IMR-90 (cell line): ENCODE results near the gene GSTO1. TPM values are rescaled to one million over a fixed set of nuclear protein-coding genes. Genes with fewer than 3 reads are reported as not detected.

ENCODE experiments used
- ATAC-seq: fragments of 200-7000 bp; cut with Tn5 transposase; 2 replicates; pipeline ENCODE4 v1.9.1; 2020; ENCODE audit warnings: low read depth, mild to moderate bottlenecking, moderate library complexity
- BruUV-seq: library from RNA; stranded (reverse); fragments of 400-500 nt; replicated peaks from 2 replicates; lab custom pipeline; 2021; lab: Mats Ljungman, UMichigan
- CTCF ChIA-PET: fragments of 300-600 bp; formaldehyde crosslinking; extraction: SDS; loops from one replicate; lab custom pipeline; 2021; ENCODE audit warnings: antibody characterized with exemption; lab: Yijun Ruan, JAX
- POLR2A ChIA-PET: fragments of 300-600 bp; sonication (Branson Sonifier 250); formaldehyde crosslinking; loops from one replicate; lab custom pipeline; 2022; ENCODE audit warnings: antibody characterized with exemption; ENCODE audit not compliant: unreplicated experiment; lab: Charles Lee
- DNase-seq: peaks from one replicate; pipeline ENCODE4 v3.0.0; 2013
- H2AFZ ChIP-seq: replicated peaks from 2 replicates; pipeline ENCODE3; 2013; ENCODE audit warnings: low read length, mild to moderate bottlenecking; ENCODE audit not compliant: poor library complexity
- H2AK5ac ChIP-seq: 2 replicates; pipeline ENCODE4 v1.6.1; 2013; ENCODE audit warnings: low read depth, low read length, inconsistent platforms
- H2AK9ac ChIP-seq: replicated peaks from 2 replicates; pipeline ENCODE3; 2013; ENCODE audit warnings: mild to moderate bottlenecking, low read depth, low read length, moderate library complexity; ENCODE audit not compliant: poor library complexity
- H2BK120ac ChIP-seq: 2 replicates; pipeline ENCODE4 v1.6.1; 2013; ENCODE audit warnings: low read depth, low read length, inconsistent platforms
- H2BK15ac ChIP-seq: 3 replicates; pipeline ENCODE4 v1.6.1; 2013; ENCODE audit warnings: low read depth, low read length, inconsistent platforms
- H2BK20ac ChIP-seq: 2 replicates; pipeline ENCODE4 v1.6.1; 2013; ENCODE audit warnings: low read depth, mild to moderate bottlenecking, inconsistent platforms, low read length, moderate library complexity
- H2BK5ac ChIP-seq: 2 replicates; pipeline ENCODE4 v1.6.1; 2013; ENCODE audit warnings: mild to moderate bottlenecking, low read depth, low read length, inconsistent platforms; ENCODE audit not compliant: poor library complexity, severe bottlenecking
- H3K14ac ChIP-seq: replicated peaks from 2 replicates; pipeline ENCODE4 v1.6.1; 2013; ENCODE audit warnings: low read depth, low read length, inconsistent platforms
- H3K18ac ChIP-seq: 2 replicates; pipeline ENCODE4 v1.6.1; 2013; ENCODE audit warnings: low read depth, low read length, control low read depth
- H3K23ac ChIP-seq: 2 replicates; pipeline ENCODE4 v1.6.1; 2013; ENCODE audit warnings: low read depth, low read length, inconsistent platforms
- H3K27ac ChIP-seq: 2 replicates; pipeline ENCODE4 v1.5.1; 2013; ENCODE audit warnings: mild to moderate bottlenecking, control low read depth, low read length; ENCODE audit not compliant: insufficient read depth
- H3K27me3 ChIP-seq: 2 replicates; pipeline ENCODE4 v1.6.1; 2013; ENCODE audit warnings: low read length; ENCODE audit not compliant: control insufficient read depth, insufficient read depth
- H3K36me3 ChIP-seq: 2 replicates; pipeline ENCODE4 v1.6.1; 2013; ENCODE audit warnings: low read length, mixed read lengths; ENCODE audit not compliant: control insufficient read depth, insufficient read depth
- H3K4ac ChIP-seq: 2 replicates; pipeline ENCODE4 v1.6.1; 2013; ENCODE audit warnings: low read depth, low read length, inconsistent platforms
- H3K4me1 ChIP-seq: 2 replicates; pipeline ENCODE4 v1.6.1; 2013; ENCODE audit warnings: low read length, mixed read lengths; ENCODE audit not compliant: control insufficient read depth, insufficient read depth
- H3K4me2 ChIP-seq: 2 replicates; pipeline ENCODE4 v1.6.1; 2013; ENCODE audit warnings: low read depth, mild to moderate bottlenecking, control low read depth, low read length, moderate library complexity
- H3K4me3 ChIP-seq: 2 replicates; pipeline ENCODE4 v1.5.1; 2013; ENCODE audit warnings: low read depth, mild to moderate bottlenecking, control low read depth, low read length, moderate library complexity; ENCODE audit not compliant: insufficient read depth
- H3K56ac ChIP-seq: 2 replicates; pipeline ENCODE4 v1.6.1; 2013; ENCODE audit warnings: low read length, inconsistent platforms; ENCODE audit not compliant: insufficient read depth; ENCODE audit errors: extremely low read depth
- H3K79me1 ChIP-seq, 2 experiments: 2 replicates each; pipeline ENCODE4 v1.6.1; 2013; ENCODE audit warnings: low read length in 2 of 2, inconsistent platforms in 1 of 2, low read depth in 1 of 2
- H3K9ac ChIP-seq: 2 replicates; pipeline ENCODE4 v1.6.1; 2013; ENCODE audit warnings: low read depth, low read length, control low read depth
- H3K9me1 ChIP-seq: 2 replicates; pipeline ENCODE4 v1.6.1; 2013; ENCODE audit warnings: low read length, inconsistent platforms; ENCODE audit not compliant: insufficient read depth
- H3K9me3 ChIP-seq: 2 replicates; pipeline ENCODE4 v1.6.1; 2013; ENCODE audit warnings: low read length; ENCODE audit not compliant: control insufficient read depth, insufficient read depth
- H4K20me1 ChIP-seq: 2 replicates; pipeline ENCODE4 v1.6.1; 2013; ENCODE audit warnings: low read length, inconsistent platforms; ENCODE audit not compliant: insufficient read depth
- H4K5ac ChIP-seq: 2 replicates; pipeline ENCODE4 v1.6.1; 2013; ENCODE audit warnings: mild to moderate bottlenecking, low read depth, low read length, control low read depth
- H4K8ac ChIP-seq, 2 experiments: 2 replicates each; pipeline ENCODE4 v1.6.1; 2013; ENCODE audit warnings: low read depth in 2 of 2, low read length in 2 of 2, control low read depth in 1 of 2, inconsistent platforms in 1 of 2
- H4K91ac ChIP-seq: 2 replicates; pipeline ENCODE4 v1.6.1; 2013; ENCODE audit warnings: low read depth, low read length, inconsistent platforms; ENCODE audit not compliant: insufficient read depth
- BHLHE40 ChIP-seq: fragments of 150-350 bp; IDR thresholded peaks from 2 replicates; pipeline ENCODE4 v1.6.1; 2016; ENCODE audit warnings: mild to moderate bottlenecking, low read depth, low read length
- CEBPB ChIP-seq: IDR thresholded peaks from 2 replicates; pipeline ENCODE4 v1.6.1; 2012; ENCODE audit warnings: low read depth, low read length, improper control_type of control experiment
- CHD1 ChIP-seq: IDR thresholded peaks from 2 replicates; pipeline ENCODE4 v1.6.1; 2012; ENCODE audit warnings: low read depth, low read length, improper control_type of control experiment
- FOS ChIP-seq: fragments of 150-350 bp; IDR thresholded peaks from 2 replicates; pipeline ENCODE4 v1.6.1; 2016; ENCODE audit warnings: low read depth, low read length
- MXI1 ChIP-seq: IDR thresholded peaks from 2 replicates; pipeline ENCODE4 v1.6.1; 2012; ENCODE audit warnings: low read depth, mild to moderate bottlenecking, low read length, moderate library complexity, borderline replicate concordance
- NFE2L2 ChIP-seq: fragments of 150-350 bp; IDR thresholded peaks from 2 replicates; pipeline ENCODE4 v1.6.1; 2016; ENCODE audit warnings: low read depth, mild to moderate bottlenecking, low read length
- RAD21 ChIP-seq: IDR thresholded peaks from 2 replicates; pipeline ENCODE4 v1.6.1; 2012; ENCODE audit warnings: low read length, improper control_type of control experiment
- RCOR1 ChIP-seq: IDR thresholded peaks from 2 replicates; pipeline ENCODE4 v1.6.1; 2012; ENCODE audit warnings: mild to moderate bottlenecking, low read length, improper control_type of control experiment; ENCODE audit not compliant: insufficient replicate concordance
- RFX5 ChIP-seq: IDR thresholded peaks from 2 replicates; pipeline ENCODE4 v1.8.0; 2012; ENCODE audit warnings: low read depth, mild to moderate bottlenecking, low read length, moderate library complexity
- WGBS, 2 experiments: methylation state at CpG; one replicate each; pipeline versions ENCODE4 v1.1.5 to v1.1.7; 2013; ENCODE audit warnings: missing lambda C conversion rate in 2 of 2; ENCODE audit not compliant: insufficient read length in 1 of 2; ENCODE audit errors: extremely low coverage in 2 of 2; 5-methylcytosine and 5-hydroxymethylcytosine counted together
- dilution Hi-C: fragments of 300-500 bp; cut with HindIII; formaldehyde crosslinking; loops from one replicate; pipeline ENCODE4 v1.14.3; 2018; ENCODE audit warnings: low sequenced_read_pairs; ENCODE audit not compliant: unreplicated experiment
- in situ Hi-C: fragments of 300-500 bp; cut with MboI; formaldehyde crosslinking; loops from 3 replicates; pipeline ENCODE4 v1.14.3; 2019; ENCODE audit warnings: low sequenced_read_pairs, inconsistent platforms, mixed read lengths
- intact Hi-C: fragments of 100-400 bp; cut with micrococcal nuclease; formaldehyde crosslinking; loops from 2 replicates; pipeline ENCODE4 v1.10.0; 2022
- polyA plus RNA-seq, 3 experiments: library from polyadenylated mRNA; depleted of rRNA; stranded (reverse); fragments of >200 nt; gene quantifications; 2 replicates each; pipeline ENCODE4 v1.2.3, GENCODE V29; 2012; ENCODE audit warnings: low replicate concordance in 1 of 3
- total RNA-seq: library from RNA; depleted of rRNA; stranded (reverse); fragments of >200 nt; gene quantifications from 2 replicates; pipeline ENCODE4 v1.2.3, GENCODE V29; 2012
- TF ChIP-seq, protein P1 (sequence below): fragments of 150-350 bp; IDR thresholded peaks from 2 replicates; pipeline ENCODE4 v1.6.1; 2017; ENCODE audit warnings: mild to moderate bottlenecking, antibody characterized with exemption, low read length, low read depth

Gene GSTO1
- total and polyA plus RNA-seq, 2 of the 4 experiments (the other 2 are of a cell fraction) = 186 to 258 TPM

GRCh38 chr10:104288355-104288754, 33.7 kb downstream of the GSTO1 start:
- H3K9me3 ChIP-seq = no peaks in the 10 kb centered on the region
- no peak overlapping the region for H3K14ac ChIP-seq
- H3K4me2 ChIP-seq = no peak overlapping the region
- dilution Hi-C loops (no loop called here), intact Hi-C loops (loop anchor here (1.0 kb wide), 1 partner anchor 29 kb away; no protein-coding TSS in a partner anchor), in situ Hi-C loops (no loop called here)
- H4K91ac ChIP-seq = no peak overlapping the region
- no peak overlapping the region for H3K56ac ChIP-seq
- no peak overlapping the region for H2BK5ac ChIP-seq
- DNase-seq (no peak), ATAC-seq (no peak; the same call in 1 of the 2 replicates)
- WGBS, 2 experiments = 40% methylated on average over 1 of the region's 1 CpG; no CpG with 5 or more reads in 1 of the 2 experiments
- peaks cover 0 to 5% of the 10 kb centered on the region in 2 experiments; a peak in 1 of 4 replicates for H3K79me1 ChIP-seq
- H4K8ac ChIP-seq = peak overlapping the region in 1 of 2 experiments; percentile 4; a peak in 1 of 4 replicates
- H2BK120ac ChIP-seq = no peak overlapping the region
- H3K4me3 ChIP-seq = no peak overlapping the region
- POLR2A ChIA-PET = no interaction called here
- H4K5ac ChIP-seq = no peak overlapping the region
- H2AFZ ChIP-seq = no peak overlapping the region
- H3K4ac ChIP-seq = no peak overlapping the region
- H3K18ac ChIP-seq = no peak overlapping the region
- CTCF ChIA-PET = no interaction called here
- H3K9me1 ChIP-seq = 0 out of 2 replicates have a peak, but pooled peaks cover 5% of the 10 kb centered on the region
- H3K9ac ChIP-seq = no peak overlapping the region
- no peak overlapping the region for H3K23ac ChIP-seq
- no peak overlapping the region for H2BK15ac ChIP-seq
- no peaks in the 10 kb centered on the region for H4K20me1 ChIP-seq
- H3K27me3 ChIP-seq = no peaks in the 10 kb centered on the region
- BruUV-seq = no TSS peak
- H3K27ac ChIP-seq = no peak overlapping the region
- H2AK5ac ChIP-seq = no peak overlapping the region
- no peak for TF ChIP-seq CEBPB
- no peak for TF ChIP-seq FOS
- TF ChIP-seq, protein P1, sequence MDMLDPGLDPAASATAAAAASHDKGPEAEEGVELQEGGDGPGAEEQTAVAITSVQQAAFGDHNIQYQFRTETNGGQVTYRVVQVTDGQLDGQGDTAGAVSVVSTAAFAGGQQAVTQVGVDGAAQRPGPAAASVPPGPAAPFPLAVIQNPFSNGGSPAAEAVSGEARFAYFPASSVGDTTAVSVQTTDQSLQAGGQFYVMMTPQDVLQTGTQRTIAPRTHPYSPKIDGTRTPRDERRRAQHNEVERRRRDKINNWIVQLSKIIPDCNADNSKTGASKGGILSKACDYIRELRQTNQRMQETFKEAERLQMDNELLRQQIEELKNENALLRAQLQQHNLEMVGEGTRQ = no peak
- no peak for TF ChIP-seq BHLHE40
- TF ChIP-seq CHD1 = no peak
- TF ChIP-seq RFX5 = no peak
- TF ChIP-seq NFE2L2 = no peak
- TF ChIP-seq RCOR1 = no peak
- TF ChIP-seq RAD21 = no peak
- no peak for TF ChIP-seq MXI1
- no peak overlapping the region for H2BK20ac ChIP-seq
- no peak overlapping the region for H2AK9ac ChIP-seq
- H3K36me3 ChIP-seq = no peaks in the 10 kb centered on the region
- no peaks in the 10 kb centered on the region; the same call in 1 of the 2 replicates for H3K4me1 ChIP-seq
